SJCRH30 (cell line): ENCODE measurements around the gene SGTA. TPM values are rescaled to one million over a fixed set of nuclear protein-coding genes. Genes with fewer than 3 reads are reported as not detected.

ENCODE experiments used
- DNase-seq, 2 experiments: peaks; one replicate each; pipeline ENCODE4 v3.0.0-alpha.2; 2015 to 2020
- H3K27ac ChIP-seq: fragments of 250-450 bp; sonication (Bioruptor Pico); 2 replicates; pipeline ENCODE4 v1.5.1; 2020; ENCODE audit warnings: mild to moderate bottlenecking, moderate library complexity
- H3K27me3 ChIP-seq: fragments of 250-450 bp; sonication (Bioruptor Pico); 2 replicates; pipeline ENCODE4 v1.5.1; 2020; ENCODE audit warnings: mild to moderate bottlenecking, moderate library complexity
- H3K36me3 ChIP-seq: fragments of 250-450 bp; sonication (Bioruptor Pico); 2 replicates; pipeline ENCODE4 v1.5.1; 2020; ENCODE audit warnings: mild to moderate bottlenecking, moderate library complexity
- H3K4me1 ChIP-seq: fragments of 250-450 bp; sonication (Bioruptor Pico); 2 replicates; pipeline ENCODE4 v1.5.1; 2020; ENCODE audit warnings: mild to moderate bottlenecking, moderate library complexity
- H3K4me3 ChIP-seq: fragments of 250-450 bp; sonication (Bioruptor Pico); 2 replicates; pipeline ENCODE4 v1.5.1; 2020; ENCODE audit warnings: mild to moderate bottlenecking, moderate library complexity
- H3K9me3 ChIP-seq: fragments of 250-450 bp; sonication (Bioruptor Pico); replicated peaks from 2 replicates; pipeline ENCODE4 v1.5.1; 2020; ENCODE audit warnings: mild to moderate bottlenecking, moderate library complexity
- total RNA-seq: library from RNA; depleted of rRNA; stranded (reverse); fragments of >200 nt; shearing (Covaris generic); gene quantifications from 2 replicates; pipeline ENCODE4 v1.2.3, GENCODE V29; 2014

SGTA gene
- total RNA-seq, 1 experiment from 2014 or later = 103 TPM

- no peaks in the 10 kb centered on the region for H3K36me3 ChIP-seq
- H3K4me1 ChIP-seq = no peaks in the 10 kb centered on the region
- no peaks in the 10 kb centered on the region for H3K9me3 ChIP-seq
- DNase-seq = no peak
- H3K4me3 ChIP-seq = no peak overlapping the region
- H3K27me3 ChIP-seq = peaks cover 5% of the 10 kb centered on the region; the same call in 1 of the 2 replicates
- H3K27ac ChIP-seq = no peak overlapping the region
Observed at GRCh38 chr19:2726160-2726855, 56.8 kb downstream of the SGTA start.

- Histone ChIP-seq H3K27ac (no peak overlapping the region), H3K36me3 (no peaks in the 10 kb centered on the region), H3K4me3 (no peak overlapping the region), H3K9me3 (no peaks in the 10 kb centered on the region), H3K4me1 (no peaks in the 10 kb centered on the region), H3K27me3 (peaks cover 5% of the 10 kb centered on the region; the same call in 1 of the 2 replicates)
- no peak for DNase-seq
Observed at GRCh38 chr19:2724148-2724557, 58.9 kb downstream of the SGTA start.

- Histone ChIP-seq H3K27me3 (peaks cover 5% of the 10 kb centered on the region; the same call in 1 of the 2 replicates), H3K4me3 (no peak overlapping the region), H3K4me1 (no peaks in the 10 kb centered on the region), H3K27ac (no peak overlapping the region), H3K9me3 (no peaks in the 10 kb centered on the region), H3K36me3 (no peaks in the 10 kb centered on the region)
- DNase-seq = no peak
Observed at GRCh38 chr19:2723747-2724146, 59.3 kb downstream of the SGTA start.

GRCh38 chr19:2723345-2723715 lies 59.7 kb downstream of the SGTA start:
- H3K4me3 ChIP-seq = no peak overlapping the region
- no peaks in the 10 kb centered on the region for H3K9me3 ChIP-seq
- H3K4me1 ChIP-seq = no peaks in the 10 kb centered on the region
- H3K36me3 ChIP-seq = no peaks in the 10 kb centered on the region
- no peak overlapping the region for H3K27ac ChIP-seq
- DNase-seq = no peak
- peaks cover 5% of the 10 kb centered on the region; the same call in 1 of the 2 replicates for H3K27me3 ChIP-seq

- Histone ChIP-seq H3K4me1 (no peaks in the 10 kb centered on the region), H3K27me3 (peaks cover 2% of the 10 kb centered on the region; the same call in 1 of the 2 replicates), H3K4me3 (peak overlapping the region; percentile 33), H3K36me3 (no peaks in the 10 kb centered on the region), H3K9me3 (no peaks in the 10 kb centered on the region), H3K27ac (no peak overlapping the region)
- DNase-seq = peak; percentile 60 to 63
Observed at GRCh38 chr19:2722541-2723344, 60.3 kb downstream of the SGTA start.

- H3K9me3 ChIP-seq = no peaks in the 10 kb centered on the region
- DNase-seq = no peak
- H3K4me1 ChIP-seq = no peaks in the 10 kb centered on the region
- no peak overlapping the region for H3K4me3 ChIP-seq
- peaks cover 2% of the 10 kb centered on the region; the same call in 1 of the 2 replicates for H3K27me3 ChIP-seq
- no peak overlapping the region for H3K27ac ChIP-seq
- no peaks in the 10 kb centered on the region for H3K36me3 ChIP-seq
Observed at GRCh38 chr19:2721570-2722540, 61.2 kb downstream of the SGTA start.

GRCh38 chr19:2720777-2721569 lies 62.1 kb downstream of the SGTA start, which contains the start of gene DIRAS1:
Gene DIRAS1, minus strand, starts transcription at chr19:2721372. Its CDS starts 3,566 bp downstream, at chr19:2717806.
- no peaks in the 10 kb centered on the region for H3K4me1 ChIP-seq
- no peak for DNase-seq
- no peaks in the 10 kb centered on the region for H3K9me3 ChIP-seq
- no peak within 1 kb of the TSS for H3K27ac ChIP-seq
- H3K36me3 ChIP-seq = no peaks in the 10 kb centered on the region
- H3K4me3 ChIP-seq = no peak within 1 kb of the TSS
- no peaks in the 10 kb centered on the region for H3K27me3 ChIP-seq

- H3K4me1 ChIP-seq = no peaks in the 10 kb centered on the region
- H3K36me3 ChIP-seq = no peaks in the 10 kb centered on the region
- no peak for DNase-seq
- H3K27ac ChIP-seq = no peak overlapping the region
- H3K27me3 ChIP-seq = no peaks in the 10 kb centered on the region
- H3K9me3 ChIP-seq = peaks cover 5% of the 10 kb centered on the region; the same call in 1 of the 2 replicates
- H3K4me3 ChIP-seq = no peak overlapping the region
Observed at GRCh38 chr19:2719920-2720776, 62.9 kb downstream of the SGTA start.

- no peak for DNase-seq
- Histone ChIP-seq H3K4me1 (no peaks in the 10 kb centered on the region), H3K27me3 (no peaks in the 10 kb centered on the region), H3K27ac (no peak overlapping the region), H3K4me3 (no peak overlapping the region), H3K9me3 (peaks cover 5% of the 10 kb centered on the region; the same call in 1 of the 2 replicates), H3K36me3 (no peaks in the 10 kb centered on the region)
Observed at GRCh38 chr19:2719232-2719735, 63.8 kb downstream of the SGTA start.

GRCh38 chr19:2717638-2718541 lies 65.2 kb downstream of the SGTA start:
- Histone ChIP-seq H3K4me3 (no peak overlapping the region), H3K27me3 (no peaks in the 10 kb centered on the region), H3K9me3 (peaks cover 5% of the 10 kb centered on the region; the same call in 1 of the 2 replicates), H3K27ac (no peak overlapping the region), H3K4me1 (no peaks in the 10 kb centered on the region), H3K36me3 (no peaks in the 10 kb centered on the region)
- no peak for DNase-seq

GRCh38 chr19:2716722-2717637 lies 66.1 kb downstream of the SGTA start:
- H3K9me3 ChIP-seq = peaks cover 5% of the 10 kb centered on the region; the same call in 1 of the 2 replicates
- H3K27me3 ChIP-seq = no peaks in the 10 kb centered on the region
- no peaks in the 10 kb centered on the region for H3K4me1 ChIP-seq
- no peaks in the 10 kb centered on the region for H3K36me3 ChIP-seq
- no peak overlapping the region for H3K4me3 ChIP-seq
- no peak for DNase-seq
- H3K27ac ChIP-seq = no peak overlapping the region
